Muscle of arm (tissue), 12 donors: ENCODE measurements around the gene NHERF2. TPM values are rescaled to one million over a fixed set of nuclear protein-coding genes. Genes with fewer than 3 reads are reported as not detected.
"Not testable (repeated sequence)": the region's sequence is repeated elsewhere in the genome, so short reads cannot be mapped to it uniquely, and the experiment has no call there.

ENCODE experiments used
- DNase-seq: peaks from one replicate; pipeline ENCODE4 v3.0.0-alpha.2; 2013
- polyA plus RNA-seq, 12 donors: library from polyadenylated mRNA; unstranded; fragments of 120-200 nt; gene quantifications; one replicate each; pipeline ENCODE4 v1.2.1, GENCODE V29; 2013; ENCODE audit not compliant: insufficient read length in 12 of 12

The NHERF2 gene
- polyA plus RNA-seq, 12 donors = 26.8 to 55.1 (median 36.1) TPM; not detected in 1

- DNase-seq = peak; percentile 84
Measured at GRCh38 chr16:2003827-2004641, 22.7 kb upstream of the NHERF2 start.

GRCh38 chr16:2004795-2005517 lies 21.7 kb upstream of the NHERF2 start:
- DNase-seq = no peak

GRCh38 chr16:2005646-2006045 lies 21.1 kb upstream of the NHERF2 start:
- no peak for DNase-seq

- DNase-seq = no peak
Measured at GRCh38 chr16:2006317-2006716, 20.4 kb upstream of the NHERF2 start.

GRCh38 chr16:2007081-2007836 lies 19.4 kb upstream of the NHERF2 start:
- DNase-seq = no peak

GRCh38 chr16:2008009-2008526 lies 18.6 kb upstream of the NHERF2 start:
- DNase-seq = no peak

GRCh38 chr16:2008631-2009163 lies 18.0 kb upstream of the NHERF2 start:
- no peak for DNase-seq

- no peak for DNase-seq
Measured at GRCh38 chr16:2009164-2009711, 17.5 kb upstream of the NHERF2 start.

- DNase-seq = peak; percentile 88
Measured at GRCh38 chr16:2009791-2010510, 16.8 kb upstream of the NHERF2 start, which contains the start of gene ZNF598. Gene ZNF598 (minus strand): TSS chr16:2009821.

GRCh38 chr16:2011726-2012125 lies 15.0 kb upstream of the NHERF2 start:
- not testable (repeated sequence) for DNase-seq

- no peak for DNase-seq
Measured at GRCh38 chr16:2013527-2013926, 13.2 kb upstream of the NHERF2 start.

GRCh38 chr16:2015117-2015946 lies 11.4 kb upstream of the NHERF2 start:
- no peak for DNase-seq

GRCh38 chr16:2015947-2016208 lies 10.8 kb upstream of the NHERF2 start:
- DNase-seq = no peak

- DNase-seq = no peak
Measured at GRCh38 chr16:2016407-2016922, 10.2 kb upstream of the NHERF2 start.

GRCh38 chr16:2019518-2019920 lies 7.2 kb upstream of the NHERF2 start, which contains the start of gene NPW:
Gene NPW (plus strand): TSS chr16:2019785.
- no peak for DNase-seq

- no peak for DNase-seq
Measured at GRCh38 chr16:2019921-2020831, 6.5 kb upstream of the NHERF2 start.

GRCh38 chr16:2022723-2023091 lies 4.0 kb upstream of the NHERF2 start:
- DNase-seq = no peak
